Type B pancreatic cell (in vitro differentiated cells): Measurements from ENCODE around the gene INSL3. TPM values are rescaled to one million over a fixed set of nuclear protein-coding genes. Genes with fewer than 3 reads are reported as not detected.
"Not testable (repeated sequence)": the region's sequence is repeated elsewhere in the genome, so short reads cannot be mapped to it uniquely, and the experiment has no call there.

Source experiments
- DNase-seq: peaks from one replicate; pipeline ENCODE4 v3.0.0; 2021; ENCODE audit warnings: mixed read lengths; ENCODE audit not compliant: unreplicated experiment; ENCODE audit errors: extremely low spot score
- H3K27ac Mint-ChIP-seq: 2 replicates; pipeline ENCODE4 v1.8.0; 2021; ENCODE audit warnings: mild to moderate bottlenecking, mixed read lengths
- H3K27me3 Mint-ChIP-seq: 2 replicates; pipeline ENCODE4 v1.8.0; 2021; ENCODE audit warnings: mixed read lengths
- H3K36me3 Mint-ChIP-seq: 2 replicates; pipeline ENCODE4 v1.8.0; 2021; ENCODE audit warnings: mixed read lengths
- H3K4me1 Mint-ChIP-seq: one replicate; pipeline ENCODE4 v1.8.0; 2021; ENCODE audit warnings: mixed read lengths; ENCODE audit not compliant: unreplicated experiment
- H3K4me3 Mint-ChIP-seq: 2 replicates; pipeline ENCODE4 v1.8.0; 2021; ENCODE audit warnings: mild to moderate bottlenecking, mixed read lengths
- H3K9me3 Mint-ChIP-seq: 2 replicates; pipeline ENCODE4 v1.8.0; 2021; ENCODE audit warnings: mixed read lengths
- total RNA-seq: library from RNA; stranded (reverse); gene quantifications from 2 replicates; pipeline ENCODE4 v1.2.1, GENCODE V29; 2021; ENCODE audit warnings: low replicate concordance
- TF ChIP-seq, protein P1 (sequence below): fragments of 200-600 bp; sonication (generic); conservative IDR thresholded peaks from 2 replicates; pipeline ENCODE4 v1.5.0; 2021; ENCODE audit warnings: antibody characterized with exemption, mild to moderate bottlenecking

Gene INSL3
- total RNA-seq, 1 donor from 2014 or later, result not detected

DNA sequence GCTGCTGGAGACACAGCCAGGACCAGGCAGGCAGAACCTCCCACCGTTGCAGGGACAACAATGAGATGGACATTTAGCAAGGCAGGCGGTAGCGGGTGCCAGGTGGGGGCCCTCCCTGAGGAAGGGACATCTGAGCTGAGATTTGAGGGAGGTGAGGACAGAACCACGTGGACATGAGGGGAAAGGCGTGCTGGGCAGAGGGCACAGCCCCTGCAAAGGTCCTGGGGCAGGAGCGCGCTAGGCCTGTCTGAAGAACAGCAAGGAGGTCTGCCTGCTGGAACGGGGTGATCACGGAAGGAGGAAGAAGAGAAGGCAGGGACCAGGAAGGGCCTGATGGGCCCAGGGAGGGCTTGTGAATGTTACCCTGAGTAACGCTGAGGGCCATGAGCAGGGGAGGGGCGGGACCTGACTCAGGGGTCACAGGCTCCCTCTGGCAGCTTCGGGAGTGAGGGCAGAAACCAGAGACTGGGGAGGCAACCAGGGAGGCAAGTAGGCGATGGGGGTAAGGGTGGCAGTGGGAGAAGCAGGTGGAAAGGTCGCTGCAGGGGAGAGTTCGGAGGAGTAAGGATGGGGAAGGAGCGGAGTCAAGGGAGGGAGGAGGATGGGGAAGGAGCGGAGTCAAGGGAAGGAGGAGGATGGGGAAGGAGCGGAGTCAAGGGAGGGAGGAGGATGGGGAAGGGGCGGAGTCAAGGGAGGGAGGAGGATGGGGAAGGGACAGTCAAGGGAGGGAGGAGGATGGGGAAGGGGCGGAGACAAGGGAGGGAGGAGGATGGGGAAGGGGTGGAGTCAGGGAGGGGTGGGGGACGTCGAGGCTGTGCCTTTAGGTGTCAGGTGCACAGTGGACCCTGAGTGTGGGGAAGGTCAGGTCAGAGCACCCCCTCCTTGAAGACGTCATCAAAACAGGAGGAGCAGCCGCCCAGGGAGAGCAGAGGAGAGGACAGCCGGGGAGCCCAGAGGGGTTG, 42.1 kb downstream of the INSL3 start:
- Mint-ChIP-seq H3K36me3 (no peaks in the 10 kb centered on the region), H3K4me1 (peaks cover 11% of the 10 kb centered on the region), H3K27me3 (peaks cover 11% of the 10 kb centered on the region), H3K9me3 (no peaks in the 10 kb centered on the region), H3K4me3 (peak overlapping the region; percentile 61), H3K27ac (peak overlapping the region; percentile 36)
- TF ChIP-seq, protein P1, sequence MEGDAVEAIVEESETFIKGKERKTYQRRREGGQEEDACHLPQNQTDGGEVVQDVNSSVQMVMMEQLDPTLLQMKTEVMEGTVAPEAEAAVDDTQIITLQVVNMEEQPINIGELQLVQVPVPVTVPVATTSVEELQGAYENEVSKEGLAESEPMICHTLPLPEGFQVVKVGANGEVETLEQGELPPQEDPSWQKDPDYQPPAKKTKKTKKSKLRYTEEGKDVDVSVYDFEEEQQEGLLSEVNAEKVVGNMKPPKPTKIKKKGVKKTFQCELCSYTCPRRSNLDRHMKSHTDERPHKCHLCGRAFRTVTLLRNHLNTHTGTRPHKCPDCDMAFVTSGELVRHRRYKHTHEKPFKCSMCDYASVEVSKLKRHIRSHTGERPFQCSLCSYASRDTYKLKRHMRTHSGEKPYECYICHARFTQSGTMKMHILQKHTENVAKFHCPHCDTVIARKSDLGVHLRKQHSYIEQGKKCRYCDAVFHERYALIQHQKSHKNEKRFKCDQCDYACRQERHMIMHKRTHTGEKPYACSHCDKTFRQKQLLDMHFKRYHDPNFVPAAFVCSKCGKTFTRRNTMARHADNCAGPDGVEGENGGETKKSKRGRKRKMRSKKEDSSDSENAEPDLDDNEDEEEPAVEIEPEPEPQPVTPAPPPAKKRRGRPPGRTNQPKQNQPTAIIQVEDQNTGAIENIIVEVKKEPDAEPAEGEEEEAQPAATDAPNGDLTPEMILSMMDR, result no peak
- no peak for DNase-seq

GRCh38 chr19:17778251-17778967, 42.9 kb downstream of the INSL3 start:
- peaks cover 11% of the 10 kb centered on the region for H3K27me3 Mint-ChIP-seq
- DNase-seq, result no peak
- H3K4me3 Mint-ChIP-seq, result peak overlapping the region; percentile 61
- H3K4me1 Mint-ChIP-seq, result peaks cover 9% of the 10 kb centered on the region
- H3K27ac Mint-ChIP-seq, result no peak overlapping the region
- H3K36me3 Mint-ChIP-seq, result no peaks in the 10 kb centered on the region
- no peaks in the 10 kb centered on the region for H3K9me3 Mint-ChIP-seq
- TF ChIP-seq, protein P1, result no peak

- not testable (repeated sequence) for H3K9me3 Mint-ChIP-seq
Measured at GRCh38 chr19:17777840-17778239, 43.5 kb downstream of the INSL3 start.

DNA sequence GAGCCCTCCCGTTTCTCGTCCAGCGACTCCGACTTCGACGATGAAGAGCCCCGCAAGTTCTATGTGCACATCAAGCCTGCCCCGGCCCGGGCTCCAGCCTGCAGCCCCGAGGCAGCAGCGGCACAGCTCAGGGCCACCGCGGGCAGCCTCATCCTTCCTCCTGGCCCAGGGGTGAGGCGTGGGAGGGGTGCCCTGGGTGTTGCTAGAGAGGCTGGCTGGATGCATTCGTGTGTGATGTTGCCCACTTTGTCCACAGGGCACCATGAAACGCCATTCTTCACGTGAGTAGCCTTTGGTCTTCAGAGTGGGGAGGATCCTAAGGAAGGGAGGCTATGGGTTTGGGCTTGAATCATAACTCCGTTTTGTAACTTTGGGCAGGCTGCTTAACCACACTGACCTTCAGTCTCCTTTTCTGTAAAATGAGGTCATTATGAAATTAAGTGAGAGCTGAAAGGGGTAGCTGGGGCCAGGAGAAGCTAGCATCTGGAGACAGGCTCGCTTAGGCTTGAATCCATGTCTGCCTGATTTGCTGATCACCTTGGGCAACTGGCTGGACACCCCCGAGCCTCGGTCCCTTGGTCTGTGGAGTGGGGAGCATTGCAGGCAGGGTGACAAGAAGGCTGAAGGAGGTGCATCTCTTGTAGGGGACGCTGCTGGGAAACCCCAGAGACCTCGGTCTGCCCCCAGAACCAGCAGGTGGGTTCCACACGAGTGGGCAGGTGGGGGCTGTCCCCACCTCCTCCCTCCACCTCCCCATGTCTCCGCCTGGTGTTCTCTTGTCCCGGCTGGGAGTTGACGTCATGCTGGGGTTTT, 45.1 kb downstream of the INSL3 start:
- Mint-ChIP-seq H3K27me3 (peaks cover 11% of the 10 kb centered on the region), H3K36me3 (no peaks in the 10 kb centered on the region), H3K4me1 (peaks cover 9% of the 10 kb centered on the region), H3K9me3 (no peaks in the 10 kb centered on the region), H3K27ac (no peak overlapping the region), H3K4me3 (no peak overlapping the region)
- TF ChIP-seq, protein P1, result no peak
- DNase-seq, result no peak

More at GRCh38 chr19:17777840-17778239, 43.5 kb downstream of the INSL3 start:
- not testable (repeated sequence) for H3K36me3 Mint-ChIP-seq, H3K27ac Mint-ChIP-seq, H3K4me1 Mint-ChIP-seq, DNase-seq, H3K4me3 Mint-ChIP-seq
- H3K27me3 Mint-ChIP-seq, result peaks cover 11% of the 10 kb centered on the region

DNA sequence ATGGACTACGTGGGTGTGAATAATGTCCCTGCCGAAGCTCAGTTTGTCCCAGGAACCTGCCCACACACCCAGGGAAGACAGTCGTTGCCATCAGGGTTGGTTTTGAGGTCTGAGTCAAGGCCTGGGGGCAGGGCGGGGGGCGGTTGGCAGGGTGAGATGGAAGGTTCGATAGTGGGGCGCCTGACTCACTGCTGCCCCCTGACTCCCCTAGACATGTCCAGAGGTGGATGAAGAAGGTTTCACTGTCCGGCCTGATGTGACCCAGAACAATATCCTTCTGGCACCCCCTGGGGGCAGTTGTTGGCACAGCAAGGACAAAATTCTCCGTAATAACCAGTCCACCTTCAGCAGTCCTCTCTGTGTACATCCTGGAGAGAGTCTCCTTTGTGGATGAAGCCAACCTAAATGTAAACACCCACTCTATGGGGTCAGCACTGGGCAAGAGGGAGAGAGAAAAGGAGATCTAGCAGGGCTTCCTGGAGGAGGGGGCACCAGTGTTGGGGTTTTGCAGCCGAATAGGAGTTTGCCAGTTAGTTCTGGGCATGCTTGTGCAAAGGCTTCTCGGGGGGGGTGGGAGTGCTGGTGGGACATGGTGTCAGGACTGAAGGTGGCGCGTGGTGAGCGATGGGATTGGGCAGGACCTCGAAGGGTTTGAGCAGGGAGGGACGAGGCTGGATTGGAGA, 45.9 kb downstream of the INSL3 start:
- Mint-ChIP-seq H3K27ac (no peak overlapping the region), H3K4me3 (no peak overlapping the region), H3K27me3 (peaks cover 11% of the 10 kb centered on the region), H3K9me3 (no peaks in the 10 kb centered on the region), H3K36me3 (no peaks in the 10 kb centered on the region), H3K4me1 (peaks cover 9% of the 10 kb centered on the region)
- DNase-seq, result no peak
- TF ChIP-seq, protein P1, result peak; percentile 81
